Panc1 (cell line): ENCODE data around the gene RRBP1. TPM values are rescaled to one million over a fixed set of nuclear protein-coding genes. Genes with fewer than 3 reads are reported as not detected.
A peak's percentile ranks its signal among the peaks of the same experiment; 100 is the strongest.
"Not testable (repeated sequence)": the region's sequence is repeated elsewhere in the genome, so short reads cannot be mapped to it uniquely, and the experiment has no call there.

Experiments
- ATAC-seq: fragments of 200-7000 bp; cut with Tn5 transposase; 2 replicates; pipeline ENCODE4 v1.9.1; 2020; ENCODE audit warnings: mild to moderate bottlenecking, moderate library complexity
- BruUV-seq: library from RNA; stranded (reverse); fragments of 400-500 nt; replicated peaks from 2 replicates; lab custom pipeline; 2021; lab: Mats Ljungman, UMichigan
- CTCF ChIA-PET: fragments of 300-600 bp; sonication (Branson Sonifier 250); formaldehyde crosslinking; loops from one replicate; lab custom pipeline; 2022; ENCODE audit warnings: antibody characterized with exemption; lab: Charles Lee
- POLR2A ChIA-PET: fragments of 300-600 bp; sonication (Branson Sonifier 250); formaldehyde crosslinking; loops from one replicate; lab custom pipeline; 2022; ENCODE audit warnings: antibody characterized with exemption; lab: Charles Lee
- DNase-seq: peaks from one replicate; pipeline ENCODE4 v3.0.0-alpha.2; 2010; ENCODE audit warnings: low read depth, low spot score
- H3K27ac ChIP-seq: 2 replicates; pipeline ENCODE4 v1.5.1; 2011; ENCODE audit warnings: mild to moderate bottlenecking, low read length, inconsistent platforms
- H3K27me3 ChIP-seq: fragments of 200-500 bp; sonication (Bioruptor generic); 2 replicates; pipeline ENCODE4 v1.6.0; 2014; ENCODE audit warnings: low read length, inconsistent platforms; ENCODE audit not compliant: control insufficient read depth, insufficient read depth
- H3K36me3 ChIP-seq: fragments of 200-500 bp; sonication (Bioruptor generic); 2 replicates; pipeline ENCODE4 v1.5.1; 2014; ENCODE audit warnings: inconsistent platforms, mild to moderate bottlenecking, low read length, moderate library complexity; ENCODE audit not compliant: control insufficient read depth, insufficient read depth
- H3K4me1 ChIP-seq: 2 replicates; pipeline ENCODE4 v1.5.1; 2011; ENCODE audit warnings: inconsistent platforms, mild to moderate bottlenecking, low read length, moderate library complexity; ENCODE audit not compliant: control insufficient read depth, insufficient read depth
- H3K4me3 ChIP-seq, 2 experiments: 2 replicates each; pipeline ENCODE4 v1.5.1; 2011 to 2012; ENCODE audit warnings: low read depth in 2 of 2, low read length in 2 of 2, mild to moderate bottlenecking in 2 of 2, inconsistent platforms in 1 of 2, moderate library complexity in 1 of 2
- H3K9me3 ChIP-seq: fragments of 200-500 bp; sonication (Bioruptor generic); 2 replicates; pipeline ENCODE4 v1.5.1; 2014; ENCODE audit warnings: low read depth, mild to moderate bottlenecking, inconsistent platforms, low read length, moderate library complexity; ENCODE audit not compliant: control insufficient read depth, insufficient read depth
- CTCF ChIP-seq: fragments of 450-650 bp; IDR thresholded peaks from 2 replicates; pipeline ENCODE4 v1.5.1; 2017; ENCODE audit warnings: mild to moderate bottlenecking
- POLR2AphosphoS5 ChIP-seq: IDR thresholded peaks from 2 replicates; pipeline ENCODE4 v1.6.1; 2012; ENCODE audit warnings: mild to moderate bottlenecking, low read depth, low read length, moderate library complexity
- REST ChIP-seq, 2 experiments: IDR thresholded peaks; 2 replicates each; pipeline ENCODE4 v1.6.1; 2011 to 2012; ENCODE audit warnings: low read depth in 2 of 2, control low read depth in 1 of 2, low read length in 1 of 2, mild to moderate bottlenecking in 1 of 2, moderate library complexity in 1 of 2; ENCODE audit not compliant: insufficient read depth in 1 of 2
- SIN3A ChIP-seq: IDR thresholded peaks from 2 replicates; pipeline ENCODE4 v1.6.1; 2012; ENCODE audit warnings: low read depth, mild to moderate bottlenecking, low read length, moderate library complexity, borderline replicate concordance; ENCODE audit not compliant: insufficient read depth
- TCF7L2 ChIP-seq: IDR thresholded peaks from 2 replicates; pipeline ENCODE4 v1.6.1; 2011; ENCODE audit warnings: mild to moderate bottlenecking, low read depth, low read length, inconsistent platforms
- in situ Hi-C: cut with HindIII; loops from 2 replicates; pipeline ENCODE4 v1.10.0; 2016; ENCODE audit warnings: low sequenced_read_pairs, low pct_unique_long_range_greater_than_20kb
- intact Hi-C: fragments of 100-400 bp; cut with micrococcal nuclease; formaldehyde crosslinking; loops from one replicate; pipeline ENCODE4 v1.10.0; 2022; ENCODE audit not compliant: unreplicated experiment
- total RNA-seq: library from RNA; stranded (reverse); gene quantifications from one replicate; pipeline ENCODE4 v1.2.1, GENCODE V29; 2021; ENCODE audit not compliant: unreplicated experiment

RRBP1 gene
- total RNA-seq, 1 experiment from 2014 or later = 152 TPM

GRCh38 chr20:17659801-17660200 is 22.2 kb downstream of the RRBP1 start:
- in situ Hi-C loops (no loop called here), intact Hi-C loops (no loop called here)
- Histone ChIP-seq H3K36me3 (0 out of 2 replicates have a peak, but pooled peaks cover 4% of the 10 kb centered on the region), H3K4me3 (no peak overlapping the region), H3K4me1 (no peaks in the 10 kb centered on the region), H3K27ac (no peak overlapping the region), H3K9me3 (no peaks in the 10 kb centered on the region), H3K27me3 (no peaks in the 10 kb centered on the region)
- no TSS peak for BruUV-seq
- TF ChIP-seq POLR2AphosphoS5 = no peak
- no peak for TF ChIP-seq TCF7L2
- no peak for TF ChIP-seq REST (IDR thresholded peaks at IDR 0.05; ENCODE audit: insufficient read depth in 1 of 2, low read depth in 2 of 2, low read length in 1 of 2)
- TF ChIP-seq SIN3A = no peak
- no peak for TF ChIP-seq CTCF
- ATAC-seq (no peak), DNase-seq (no peak)
- POLR2A ChIA-PET = no interaction called here
- CTCF ChIA-PET = no interaction called here

GRCh38 chr20:17659344-17659743 is 22.7 kb downstream of the RRBP1 start:
- DNase-seq, H3K4me3 ChIP-seq, H3K27me3 ChIP-seq, H3K9me3 ChIP-seq, in situ Hi-C loops, ATAC-seq, CTCF ChIA-PET, H3K36me3 ChIP-seq, H3K27ac ChIP-seq, intact Hi-C loops, POLR2A ChIA-PET, H3K4me1 ChIP-seq: not testable (repeated sequence)
- TSS peak; percentile 96 for BruUV-seq

GRCh38 chr20:17658648-17658993 is 23.4 kb downstream of the RRBP1 start:
- in situ Hi-C loops (no loop called here), intact Hi-C loops (no loop called here)
- H3K36me3 ChIP-seq = 0 out of 2 replicates have a peak, but pooled peaks cover 4% of the 10 kb centered on the region
- DNase-seq (no peak), ATAC-seq (no peak)
- no peaks in the 10 kb centered on the region for H3K9me3 ChIP-seq
- H3K4me3 ChIP-seq = no peak overlapping the region
- H3K27me3 ChIP-seq = no peaks in the 10 kb centered on the region
- CTCF ChIA-PET = no interaction called here
- no peak for TF ChIP-seq REST (IDR thresholded peaks at IDR 0.05; ENCODE audit: insufficient read depth in 1 of 2, low read depth in 2 of 2, low read length in 1 of 2)
- no peak for TF ChIP-seq CTCF
- TF ChIP-seq POLR2AphosphoS5 = no peak
- TF ChIP-seq TCF7L2 = no peak
- TF ChIP-seq SIN3A = no peak
- no peak overlapping the region for H3K27ac ChIP-seq
- no peaks in the 10 kb centered on the region for H3K4me1 ChIP-seq
- POLR2A ChIA-PET = no interaction called here
- BruUV-seq = no TSS peak
